AG08395 (cell line): ENCODE measurements around the gene TMEM134.
A peak's percentile ranks its signal among the peaks of the same experiment; 100 is the strongest.
"Not testable (repeated sequence)": the region's sequence is repeated elsewhere in the genome, so short reads cannot be mapped to it uniquely, and the experiment has no call there.

Experiments
- DNase-seq: peaks from one replicate; pipeline ENCODE4 v3.0.0; 2012; ENCODE audit warnings: mixed read lengths, low spot score

Gene TMEM134, protein sequence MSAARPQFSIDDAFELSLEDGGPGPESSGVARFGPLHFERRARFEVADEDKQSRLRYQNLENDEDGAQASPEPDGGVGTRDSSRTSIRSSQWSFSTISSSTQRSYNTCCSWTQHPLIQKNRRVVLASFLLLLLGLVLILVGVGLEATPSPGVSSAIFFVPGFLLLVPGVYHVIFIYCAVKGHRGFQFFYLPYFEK

DNA sequence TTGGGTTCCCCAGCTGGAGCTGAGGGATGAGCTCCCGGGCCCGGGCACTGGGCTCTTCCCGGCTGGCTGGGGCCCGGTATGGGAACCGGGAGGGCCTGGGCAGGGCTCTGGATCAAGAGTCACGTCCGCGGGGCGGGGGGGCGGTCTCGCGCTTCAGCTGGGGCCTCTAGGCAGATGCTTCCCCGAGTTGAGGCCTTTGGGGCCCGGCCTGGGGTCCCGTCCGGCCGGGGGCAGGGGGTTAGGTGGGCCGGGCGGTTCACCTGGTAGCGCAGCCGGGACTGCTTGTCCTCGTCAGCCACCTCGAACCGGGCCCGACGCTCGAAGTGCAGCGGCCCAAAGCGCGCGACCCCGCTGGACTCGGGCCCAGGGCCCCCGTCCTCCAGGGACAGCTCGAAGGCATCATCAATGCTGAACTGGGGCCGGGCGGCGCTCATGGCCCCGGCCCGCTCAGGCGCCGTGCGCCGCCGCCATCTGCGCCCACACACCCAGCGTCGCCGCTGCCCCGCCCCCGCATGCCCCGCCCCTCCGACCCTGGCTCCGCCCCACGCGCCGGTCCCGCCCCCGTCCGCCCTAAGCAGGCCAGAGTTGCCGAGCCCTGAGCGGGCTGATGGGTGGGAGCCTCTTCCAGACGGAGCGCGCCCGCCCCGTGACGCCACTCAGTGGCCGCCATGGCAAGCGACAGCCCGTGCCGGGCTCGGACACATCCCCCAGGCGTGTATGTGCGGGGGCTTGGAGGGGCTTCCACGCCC is at the start of gene TMEM134:
TSS of gene TMEM134 (minus strand) at position 493 of the 749 bp plus-strand sequence. CDS start at position 434, 59 bp downstream.
- peak; percentile 97 for DNase-seq

DNA sequence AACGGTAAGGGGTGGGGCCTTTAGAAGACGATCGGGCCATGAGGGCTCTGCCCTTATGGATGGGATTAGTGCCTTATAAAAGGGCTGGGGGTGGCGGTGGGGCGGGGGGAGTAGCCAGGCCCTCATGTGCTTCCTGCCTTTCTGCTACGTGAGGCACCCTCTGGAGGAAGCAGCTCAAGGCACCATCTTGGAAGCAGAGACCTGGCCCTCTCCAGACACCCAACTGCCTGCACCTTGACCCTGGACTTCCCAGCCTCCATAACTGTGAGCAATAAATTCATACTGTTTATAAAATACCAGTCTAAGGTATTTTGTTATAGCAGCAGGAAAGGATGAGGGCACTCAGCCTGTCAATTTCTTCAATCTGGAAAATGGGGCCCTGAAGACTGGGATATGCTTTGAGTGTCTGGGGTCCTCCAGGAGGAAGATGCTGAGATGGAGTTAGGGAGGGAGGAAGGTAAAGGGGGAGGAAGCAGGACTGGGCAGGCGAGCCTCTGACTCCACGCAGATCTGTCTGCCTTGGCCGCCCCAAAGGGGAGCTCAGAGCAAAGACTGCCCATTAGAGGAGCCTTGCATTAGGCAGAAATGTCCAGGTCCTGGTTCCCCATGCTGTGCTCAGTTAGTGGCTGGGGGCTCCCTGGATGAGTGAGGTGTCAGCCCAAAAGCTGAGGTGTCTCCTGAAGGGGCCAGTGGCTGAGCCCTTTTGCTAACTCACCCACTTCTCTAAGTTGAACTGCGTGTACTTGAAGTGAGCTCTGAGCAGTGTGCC is 48.9 kb upstream of the TMEM134 start:
- no peak for DNase-seq

DNA sequence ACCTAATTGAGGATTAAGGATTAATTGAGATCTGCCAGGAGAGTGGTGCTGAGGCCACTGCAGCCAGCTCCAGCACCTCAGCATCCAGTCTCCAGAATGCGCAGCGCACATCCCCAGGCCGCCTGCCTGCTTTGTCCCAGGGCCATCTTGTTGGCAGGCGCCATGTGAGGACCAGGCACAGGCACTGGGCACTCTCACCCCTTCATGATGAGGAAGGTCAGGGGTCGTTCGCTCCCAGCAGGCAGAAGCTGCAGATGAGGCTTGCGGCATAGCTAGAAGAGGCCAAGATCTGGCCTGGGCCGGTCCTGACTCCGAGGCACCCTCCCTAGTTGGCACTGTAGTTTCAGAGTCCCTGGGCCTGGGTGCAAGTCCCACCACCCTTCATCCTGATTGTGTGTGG is 47.8 kb upstream of the TMEM134 start:
- DNase-seq, result no peak

DNA sequence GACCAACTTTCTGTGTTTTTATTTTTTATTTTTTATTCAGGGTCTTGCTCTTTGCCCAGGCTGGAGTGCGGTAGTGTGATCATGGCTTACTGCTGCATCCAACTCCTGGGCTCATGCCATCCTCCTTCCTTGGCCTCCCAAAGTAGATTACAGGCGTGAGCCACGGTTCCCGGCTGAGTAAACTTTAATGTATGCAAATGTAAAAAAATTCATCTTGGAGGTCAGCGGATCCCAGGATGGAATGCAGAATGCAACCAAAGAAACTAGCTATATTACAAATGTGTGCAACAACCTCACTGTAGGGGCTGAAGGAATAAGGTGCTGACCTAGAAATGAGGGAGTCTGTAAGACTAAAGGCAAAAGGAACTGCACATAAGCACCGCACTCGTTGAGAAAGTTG is 45.1 kb upstream of the TMEM134 start:
- DNase-seq, result no peak

DNA sequence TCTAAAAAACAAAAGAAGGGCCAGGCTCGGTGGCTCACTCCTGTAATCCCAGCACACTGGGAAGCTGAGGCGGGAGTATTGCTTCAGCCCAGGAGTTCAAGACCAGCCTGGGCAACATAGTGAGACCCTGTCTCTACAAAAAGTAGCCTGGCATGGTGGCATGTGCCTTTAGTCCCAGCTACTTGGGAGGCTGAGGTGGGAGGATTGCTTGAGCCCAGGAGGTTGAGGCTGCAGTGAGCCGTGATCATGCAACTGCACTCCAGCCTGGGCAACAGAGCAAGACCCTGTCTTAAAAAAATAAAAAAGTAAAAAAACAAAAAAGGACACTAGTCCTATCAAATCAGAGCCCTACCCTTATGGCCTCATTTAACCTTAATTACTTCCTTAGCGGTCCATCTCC is 42.5 kb upstream of the TMEM134 start:
- not testable (repeated sequence) for DNase-seq

DNA sequence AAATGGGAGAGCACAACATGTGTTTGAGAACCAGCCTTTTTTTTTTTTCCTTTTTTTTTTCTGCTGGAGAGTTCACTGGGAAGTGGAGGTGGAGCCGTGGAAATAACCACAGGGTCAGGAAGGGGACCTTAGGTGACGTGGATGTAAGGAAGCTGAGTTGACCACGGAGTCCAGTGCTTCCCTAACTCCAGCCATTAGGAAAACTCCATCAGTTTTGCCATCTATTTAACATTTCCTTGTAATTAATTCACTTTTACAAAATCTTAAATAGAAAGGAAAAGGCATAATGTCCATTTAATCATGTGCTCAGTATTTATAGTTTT is 40.9 kb upstream of the TMEM134 start:
- DNase-seq, result no peak

DNA sequence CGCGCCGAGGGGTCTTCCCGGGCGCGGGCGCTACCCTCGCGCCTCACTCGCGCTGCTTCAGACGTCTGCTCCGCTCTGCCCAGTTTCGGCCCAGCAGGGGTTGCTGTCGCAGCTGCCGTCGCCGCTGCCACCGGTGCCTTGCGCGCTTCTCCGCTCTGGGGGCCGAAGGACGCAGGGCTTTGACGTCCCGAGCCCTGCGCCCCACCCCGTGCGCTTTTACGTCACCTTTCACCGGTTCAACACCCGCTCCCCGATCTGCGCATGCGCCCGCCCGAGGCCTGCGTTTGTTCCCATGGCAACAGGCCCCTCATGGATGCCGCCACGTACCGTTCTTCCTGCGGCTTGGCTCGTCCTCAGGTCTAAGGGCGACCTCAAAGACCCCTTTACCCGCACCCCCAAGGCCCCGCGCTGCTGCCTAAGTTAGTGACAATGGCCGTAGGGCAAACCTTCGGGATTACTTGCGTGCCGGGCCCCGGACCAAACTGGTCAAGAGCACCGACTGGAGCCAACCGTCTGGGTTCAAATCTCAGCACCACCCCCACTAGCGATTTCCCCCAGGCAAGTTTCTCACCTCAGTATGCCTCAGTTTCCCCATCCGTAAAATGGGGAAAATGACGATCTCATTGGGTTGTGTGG is 39.6 kb upstream of the TMEM134 start:
- peak; percentile 100 for DNase-seq

DNA sequence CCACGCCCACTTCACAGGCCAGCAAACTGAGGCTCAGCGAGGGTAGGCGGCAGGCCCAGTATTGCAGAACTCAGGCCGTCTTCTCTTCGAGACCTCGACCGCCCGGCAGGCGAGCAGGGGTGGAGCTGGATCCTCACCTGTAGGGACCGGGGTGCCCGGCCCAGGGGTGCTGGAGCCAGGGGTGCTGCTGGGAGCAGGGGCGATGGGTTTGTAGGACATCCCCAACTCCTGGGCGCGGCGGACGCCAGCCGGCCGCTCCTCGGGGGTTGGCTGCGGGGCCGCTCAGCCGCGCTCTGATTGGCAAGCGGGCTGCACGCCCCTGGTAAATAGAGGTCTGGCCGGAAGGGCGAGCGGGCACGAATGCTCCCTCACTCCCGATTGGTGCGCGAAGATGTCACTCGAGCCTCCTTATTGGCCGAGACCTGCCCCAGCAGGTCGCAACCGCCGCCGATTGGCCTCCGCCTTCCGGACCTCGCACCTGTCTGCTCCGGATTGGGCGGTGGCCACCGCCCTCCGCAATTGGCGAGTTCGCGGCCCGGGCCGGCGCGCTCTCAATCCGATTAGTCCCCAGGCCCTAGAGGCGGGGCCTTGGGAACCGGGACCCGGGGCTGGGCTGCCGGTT is 38.9 kb upstream of the TMEM134 start, which contains the start of gene CDK2AP2:
TSS of gene CDK2AP2 (minus strand) at position 299 of the 622 bp plus-strand sequence. CDS start at position 219, 80 bp downstream.
- DNase-seq, result peak; percentile 99

DNA sequence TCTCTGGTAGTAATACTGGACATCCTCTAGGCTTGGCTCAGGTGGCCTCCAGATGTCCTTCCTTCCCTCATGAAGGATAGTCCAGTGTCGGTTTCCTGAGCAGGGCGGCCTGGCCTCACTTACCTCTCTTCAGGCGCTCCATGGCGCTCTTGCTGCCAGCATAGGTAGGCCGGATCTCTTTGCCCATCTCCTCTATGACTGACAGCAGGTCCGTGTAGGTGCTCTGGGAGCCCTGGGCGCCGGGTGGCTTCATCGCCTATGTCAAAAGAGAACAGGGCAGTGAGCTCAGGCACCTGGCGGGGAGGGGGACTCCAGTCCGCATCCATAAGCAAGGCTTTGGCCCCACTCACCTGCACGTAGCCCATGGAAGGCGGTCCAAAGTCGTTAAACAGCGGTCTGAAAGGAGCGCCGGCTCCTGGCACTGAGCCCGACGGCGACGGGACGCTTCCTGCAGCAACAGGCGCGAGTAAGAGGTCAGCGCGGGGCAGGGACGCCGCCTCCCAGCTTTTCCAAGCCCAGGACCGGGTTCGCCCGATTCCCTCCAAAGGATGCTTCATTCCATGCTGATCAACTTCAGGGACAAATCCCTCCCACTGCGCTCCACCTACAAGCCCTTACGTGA is 38.3 kb upstream of the TMEM134 start:
- peak; percentile 32 for DNase-seq

DNA sequence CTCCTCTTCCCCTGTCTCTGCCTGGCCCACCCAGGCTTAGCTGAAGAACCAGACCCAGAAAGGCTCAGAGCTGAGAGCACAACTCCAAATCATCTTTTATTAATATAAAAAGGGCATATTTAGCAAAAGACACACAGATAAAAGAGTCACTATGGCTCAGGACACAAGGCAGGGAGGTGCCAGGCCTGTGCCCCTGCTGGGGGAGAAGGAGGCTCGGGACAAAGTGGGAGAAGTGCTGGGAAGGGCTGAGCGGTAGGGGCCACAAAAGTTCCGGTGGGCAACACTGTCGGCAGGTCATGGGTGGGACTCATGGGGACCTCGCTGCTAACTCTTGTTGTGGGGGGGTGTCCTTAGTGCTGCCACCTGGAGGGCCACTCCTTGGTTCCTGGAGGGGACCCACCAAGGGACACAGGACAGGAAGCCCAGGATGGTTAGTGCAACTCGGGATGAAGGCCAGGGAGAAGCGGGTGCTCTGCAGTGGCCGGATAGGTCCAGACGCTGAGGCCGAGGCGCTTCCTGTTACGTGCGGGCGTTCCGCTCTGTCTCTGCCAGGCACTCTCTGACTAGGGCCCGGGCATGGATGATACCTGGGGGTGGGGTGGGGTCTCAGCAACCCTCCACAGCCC is 37.5 kb upstream of the TMEM134 start:
- no peak for DNase-seq

DNA sequence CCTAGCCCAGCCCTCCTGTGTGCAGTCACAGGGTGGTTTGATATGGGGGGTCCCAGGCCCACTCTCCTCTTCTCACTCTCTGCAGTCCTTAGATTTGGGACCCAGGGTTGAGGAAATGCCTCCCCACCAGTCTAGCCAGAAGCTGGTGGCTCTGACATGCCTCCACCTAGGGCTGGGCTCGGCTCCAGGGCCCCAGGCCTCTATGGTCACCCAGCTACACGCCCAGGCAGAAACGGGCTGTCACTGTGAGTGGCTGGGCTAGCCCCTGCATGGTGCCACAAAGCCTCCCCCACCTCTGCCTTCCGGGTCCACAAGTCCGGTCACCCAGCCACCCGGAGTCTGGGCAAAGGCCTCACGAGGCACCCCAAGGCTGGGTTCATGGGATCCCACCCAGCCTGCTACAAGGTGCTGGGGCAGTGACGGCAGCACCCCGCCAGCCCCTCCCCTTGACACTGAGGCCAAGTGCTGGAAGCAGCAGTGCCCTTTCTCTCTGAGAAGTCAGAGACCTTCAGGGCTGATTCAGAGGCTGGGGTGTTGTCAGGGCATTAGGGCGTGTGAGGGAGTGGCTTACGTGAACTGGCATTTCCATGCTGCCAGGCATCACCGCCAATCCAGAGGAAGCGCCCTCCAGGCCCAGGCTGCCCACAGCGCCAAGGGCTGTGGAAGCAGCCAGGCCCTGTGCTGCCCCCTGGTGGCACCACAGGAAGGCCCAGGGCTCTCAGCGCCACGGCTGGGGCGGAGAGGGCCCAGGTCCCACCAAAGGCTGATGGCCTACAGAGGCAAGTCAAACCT is 36.8 kb upstream of the TMEM134 start:
- DNase-seq, result peak; percentile 94

DNA sequence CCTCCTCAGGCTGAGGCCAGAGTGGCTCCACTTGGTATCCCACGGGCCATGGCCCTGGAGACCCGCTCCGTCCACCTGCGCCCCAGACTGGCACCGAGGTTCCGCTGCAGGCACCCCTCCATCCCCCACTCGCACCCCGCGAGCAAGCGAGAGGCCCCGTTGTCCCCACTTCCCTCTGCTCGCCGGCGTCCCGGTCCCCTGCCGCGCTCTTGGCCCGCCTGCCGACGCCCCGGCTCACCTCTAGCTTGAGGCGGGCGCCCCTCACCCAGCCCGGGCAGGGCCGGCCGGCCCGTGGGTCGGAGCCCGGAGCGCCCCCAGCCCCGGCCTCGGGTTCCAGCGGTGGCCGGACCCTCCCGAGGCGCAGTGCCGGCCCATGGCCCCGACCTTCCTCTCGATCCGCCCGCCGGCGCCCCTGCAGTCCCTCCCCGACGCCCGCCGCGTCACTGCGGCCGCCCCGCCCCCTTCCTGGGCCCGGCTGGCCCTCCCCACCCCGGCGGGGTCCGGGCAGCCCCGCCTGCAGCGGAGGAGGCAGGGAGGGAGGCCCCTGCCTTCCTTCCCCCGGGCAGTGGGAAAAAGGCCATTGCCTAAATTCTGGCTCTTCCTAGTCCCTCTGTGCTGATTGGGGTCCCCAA is 36.0 kb upstream of the TMEM134 start, which contains the start of gene PITPNM1:
TSS of gene PITPNM1 (minus strand) at position 414 of the 632 bp plus-strand sequence. CDS start 1,183 bp downstream, outside the sequence.
- peak; percentile 48 for DNase-seq

DNA sequence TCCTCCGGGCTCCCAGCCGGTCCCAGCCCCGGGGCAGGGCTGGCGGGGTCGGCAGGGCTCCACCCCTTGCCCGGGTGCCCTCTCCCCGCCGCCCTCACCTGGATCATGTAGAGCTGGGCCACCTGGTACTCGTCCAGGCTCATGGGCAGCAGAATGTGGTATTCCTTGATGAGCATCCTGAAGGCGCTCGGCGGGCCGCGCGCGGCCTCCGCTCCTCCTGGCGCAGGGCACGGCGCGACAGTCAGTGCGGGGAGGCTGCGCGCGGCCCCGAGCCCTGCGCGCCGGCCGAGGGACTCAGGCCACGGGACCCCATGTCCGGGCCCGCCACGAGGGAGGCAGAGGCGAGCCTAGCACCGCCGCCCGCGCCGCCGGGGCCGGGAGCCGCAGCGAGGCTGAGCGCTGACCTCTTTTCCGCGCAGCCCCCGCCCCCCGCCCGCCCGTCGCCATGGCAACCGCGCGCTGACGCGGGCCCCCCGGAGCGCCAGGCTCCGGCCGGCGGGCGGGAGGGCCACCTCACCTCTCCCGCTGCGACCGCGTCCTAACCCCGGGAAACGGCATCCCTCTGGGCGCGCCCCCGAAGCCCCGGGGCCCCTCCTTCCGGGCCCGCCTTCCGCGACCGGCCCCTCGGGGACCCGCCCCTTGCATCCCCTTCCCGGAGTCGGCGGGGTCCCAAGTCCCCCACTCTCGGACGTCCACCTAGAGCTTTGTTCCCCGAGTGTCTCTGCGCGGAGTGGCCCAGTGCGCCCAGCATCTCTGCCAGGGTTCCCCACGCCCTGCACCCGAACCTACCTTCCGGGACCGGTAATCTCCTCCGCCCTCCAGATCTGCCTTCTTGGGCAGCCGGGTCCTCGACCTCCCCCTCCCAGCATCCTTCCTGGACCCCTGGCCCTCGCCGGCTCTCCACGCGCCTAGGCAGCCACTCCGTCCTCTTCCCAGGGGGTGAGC is 35.2 kb upstream of the TMEM134 start:
- DNase-seq, result peak; percentile 38

DNA sequence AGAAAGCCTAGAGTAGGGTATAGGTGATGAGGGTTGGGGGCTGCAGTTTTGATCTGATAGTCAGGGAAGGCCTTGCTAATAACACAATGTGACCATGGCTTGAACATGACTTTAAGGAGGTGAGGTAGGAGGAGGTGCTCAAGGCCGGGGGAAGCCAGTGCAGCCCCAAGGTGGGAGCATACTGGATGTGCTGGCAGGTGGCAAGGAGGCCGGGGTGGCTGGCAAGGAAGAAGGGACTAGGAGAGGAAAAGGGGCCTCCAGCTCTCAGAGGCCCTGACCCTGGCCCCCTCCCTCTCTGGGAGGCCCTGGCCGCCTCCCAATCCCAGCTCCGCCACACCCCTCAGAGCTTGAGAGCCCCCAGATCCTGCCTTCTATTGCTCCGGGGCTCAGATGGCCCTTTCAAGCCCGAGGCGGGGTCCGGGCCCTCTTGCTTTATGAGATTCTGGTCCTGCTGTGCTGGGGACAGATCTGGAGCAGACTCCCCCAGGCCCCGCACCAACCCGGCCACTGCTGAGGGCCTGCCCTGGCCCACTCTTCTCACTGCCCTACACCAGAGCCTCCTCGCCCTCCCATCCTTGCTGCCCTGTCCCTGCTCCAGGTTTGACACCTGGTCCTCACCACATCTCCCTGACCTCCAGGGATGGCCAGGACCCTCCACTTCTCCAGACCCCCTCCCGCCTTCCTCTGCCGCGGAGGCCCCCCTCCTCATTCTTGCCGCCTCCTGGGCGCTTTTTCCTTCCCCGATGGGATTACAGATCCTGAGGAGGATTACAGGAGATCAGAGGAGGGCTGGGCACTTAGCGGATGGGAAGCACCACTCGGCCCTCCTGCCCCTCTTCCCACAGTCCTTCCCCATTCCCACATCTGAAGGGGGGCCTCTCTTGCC is 34.3 kb upstream of the TMEM134 start:
- no peak for DNase-seq

DNA sequence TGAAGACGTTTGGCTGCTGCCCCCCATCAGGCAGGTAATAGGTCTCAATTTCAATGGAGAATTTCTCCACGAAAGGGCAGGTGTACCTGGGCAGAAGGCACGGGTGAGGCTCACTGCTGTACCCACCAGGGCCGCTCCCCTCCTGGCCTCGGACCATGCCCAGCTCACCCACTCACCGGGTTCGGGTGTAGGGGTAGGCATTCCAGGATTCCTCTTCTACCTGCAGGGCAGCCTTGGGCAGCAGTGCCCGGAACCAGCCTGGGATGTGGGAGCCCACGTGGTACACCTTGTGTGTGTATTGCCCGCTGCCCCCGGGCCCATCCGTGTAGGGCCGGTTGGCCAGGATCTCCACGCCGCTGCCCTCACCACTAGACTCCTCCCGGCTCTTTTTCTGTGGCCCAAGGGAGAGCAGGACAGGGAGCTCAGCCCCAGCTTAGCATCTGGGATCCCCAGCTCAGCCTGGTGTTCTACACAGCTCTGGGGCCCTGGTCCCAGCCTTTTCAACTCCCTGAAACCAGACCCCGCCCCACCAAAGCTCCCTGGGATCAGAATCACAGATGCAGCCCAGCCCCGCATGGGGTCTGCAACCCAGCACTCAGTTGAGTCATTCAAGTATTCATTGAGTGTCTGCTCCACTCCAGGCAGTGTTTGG is 33.4 kb upstream of the TMEM134 start:
- no peak for DNase-seq

DNA sequence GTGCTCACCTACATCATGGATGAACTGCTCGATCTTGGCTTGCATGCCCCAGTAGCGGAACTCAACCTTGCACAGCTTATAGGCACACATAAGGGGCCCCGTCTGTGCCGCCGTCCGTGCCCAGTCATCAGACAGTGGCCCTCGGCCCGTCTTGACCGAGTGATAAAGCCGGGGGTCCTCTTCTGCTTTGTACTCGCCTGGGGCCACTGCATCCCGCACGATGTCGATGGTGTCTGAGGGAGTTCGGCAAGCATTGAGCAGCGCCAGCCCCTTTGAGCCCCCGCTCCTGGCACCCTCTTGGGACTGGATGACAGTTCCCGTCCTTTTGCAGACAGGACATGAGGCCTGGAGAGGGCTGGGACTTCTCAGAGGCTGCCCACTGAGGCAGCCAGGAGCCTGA is 32.8 kb upstream of the TMEM134 start:
- no peak for DNase-seq
